Natural killer cell (primary cell): ENCODE results near the gene RAB20. TPM values are rescaled to one million over a fixed set of nuclear protein-coding genes. Genes with fewer than 3 reads are reported as not detected.

Experiments
- ATAC-seq, 3 donors: fragments of 150-1000 bp in 2 of 3; fragments of 200-7000 bp in 1 of 3; cut with Tn5 transposase; 1 replicate in 1 of 3; 2 replicates in 2 of 3; pipeline ENCODE4 v1.10.0; 2021; ENCODE audit warnings: mild to moderate bottlenecking in 2 of 3, moderate library complexity in 2 of 3
- DNase-seq, 2 donors: peaks; one replicate each; pipeline versions ENCODE4 v3.0.0 to v3.0.0-alpha.2; 2013 to 2021; ENCODE audit warnings: mixed read lengths in 1 of 2
- H3K27ac ChIP-seq: one replicate; pipeline ENCODE4 v1.5.1; 2013; ENCODE audit warnings: mild to moderate bottlenecking, low read length
- H3K27me3 ChIP-seq: one replicate; pipeline ENCODE4 v1.6.1; 2013; ENCODE audit warnings: low read length; ENCODE audit not compliant: control insufficient read depth, insufficient read depth
- H3K36me3 ChIP-seq: one replicate; pipeline ENCODE4 v1.6.1; 2013; ENCODE audit warnings: low read length; ENCODE audit not compliant: control insufficient read depth, insufficient read depth
- H3K4me1 ChIP-seq: one replicate; pipeline ENCODE4 v1.6.1; 2013; ENCODE audit warnings: low read length; ENCODE audit not compliant: control insufficient read depth, insufficient read depth
- H3K4me3 ChIP-seq: one replicate; pipeline ENCODE4 v1.5.1; 2013; ENCODE audit warnings: low read length
- H3K9me3 ChIP-seq: one replicate; pipeline ENCODE4 v1.6.1; 2013; ENCODE audit warnings: low read length; ENCODE audit not compliant: control insufficient read depth, insufficient read depth
- H3K27ac Mint-ChIP-seq, 2 donors: one replicate each; pipeline ENCODE4 v1.8.0; 2022; ENCODE audit warnings: mild to moderate bottlenecking in 2 of 2, mixed read lengths in 2 of 2, moderate library complexity in 1 of 2
- H3K27me3 Mint-ChIP-seq, 2 donors: one replicate each; pipeline ENCODE4 v1.8.0; 2022; ENCODE audit warnings: low read depth in 2 of 2, mixed read lengths in 2 of 2
- H3K36me3 Mint-ChIP-seq: one replicate; pipeline ENCODE4 v1.8.0; 2022; ENCODE audit warnings: mixed read lengths
- H3K4me1 Mint-ChIP-seq, 2 donors: one replicate each; pipeline ENCODE4 v1.8.0; 2022; ENCODE audit warnings: mixed read lengths in 2 of 2
- H3K4me3 Mint-ChIP-seq: one replicate; pipeline ENCODE4 v1.8.0; 2022; ENCODE audit warnings: mild to moderate bottlenecking, moderate library complexity, mixed read lengths
- H3K9me3 Mint-ChIP-seq, 2 donors: one replicate each; pipeline ENCODE4 v1.8.0; 2022; ENCODE audit warnings: mixed read lengths in 2 of 2
- CTCF ChIP-seq: fragments of 200-600 bp; IDR thresholded peaks from one replicate; pipeline ENCODE4 v1.8.0; 2022; ENCODE audit warnings: antibody characterized with exemption
- WGBS: methylation state at CpG from one replicate; pipeline ENCODE4 v1.1.7; 2013; ENCODE audit warnings: missing lambda C conversion rate; ENCODE audit not compliant: insufficient coverage; 5-methylcytosine and 5-hydroxymethylcytosine counted together
- intact Hi-C: fragments of 100-400 bp; cut with micrococcal nuclease; formaldehyde crosslinking; loops from one replicate; pipeline ENCODE4 v1.14.2; 2022
- total RNA-seq, 4 donors: library from RNA; stranded (reverse); fragments of 120-200 nt in 1 of 4; gene quantifications; one replicate each; pipeline versions ENCODE4 v1.2.3 to v1.2.4, GENCODE V29; 2013 to 2022

Gene RAB20
- total RNA-seq, 3 donors from 2014 or later (not counting 1 experiment from before 2014, with no cell fraction given) = 1.0 to 3.3 (median 1.2) TPM

DNA sequence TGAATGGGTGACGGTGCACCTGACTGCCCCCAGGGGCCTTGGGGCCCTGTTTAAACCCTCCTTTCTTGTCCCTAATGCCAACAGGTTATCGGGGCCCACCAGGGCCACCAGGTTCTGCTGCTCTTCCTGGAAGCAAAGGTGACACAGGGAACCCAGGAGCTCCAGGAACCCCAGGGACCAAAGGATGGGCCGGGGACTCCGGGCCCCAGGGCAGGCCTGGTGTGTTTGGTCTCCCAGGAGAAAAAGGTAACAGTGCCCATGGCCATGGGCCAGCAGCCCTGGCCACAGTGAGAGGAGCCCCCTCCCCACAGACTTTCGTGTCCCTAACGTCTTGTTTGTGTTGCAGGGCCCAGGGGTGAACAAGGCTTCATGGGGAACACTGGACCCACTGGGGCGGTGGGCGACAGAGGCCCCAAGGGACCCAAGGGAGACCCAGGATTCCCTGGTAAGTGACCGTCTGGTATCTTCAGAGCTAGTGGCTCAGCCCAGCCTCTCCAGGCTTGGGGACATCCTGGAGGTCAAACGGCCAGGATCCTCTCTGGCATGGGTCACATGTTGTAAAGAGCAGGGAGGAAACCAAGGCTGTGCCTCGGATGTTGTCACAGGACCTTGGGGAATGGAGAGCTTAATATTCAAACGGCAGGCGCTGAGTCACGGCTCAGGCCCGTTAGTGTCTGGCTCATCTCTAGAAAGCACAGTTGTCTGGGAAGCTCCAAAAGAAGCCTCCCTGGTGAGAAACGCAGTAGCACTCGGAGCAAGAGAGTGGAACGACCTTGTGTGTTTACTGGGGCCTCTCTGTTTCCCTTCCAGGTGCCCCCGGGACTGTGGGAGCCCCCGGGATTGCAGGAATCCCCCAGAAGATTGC, 58.3 kb downstream of the RAB20 start:
- Histone ChIP-seq H3K27me3 (no peaks in the 10 kb centered on the region), H3K4me1 (no peaks in the 10 kb centered on the region), H3K4me3 (no peak overlapping the region), H3K36me3 (no peaks in the 10 kb centered on the region), H3K27ac (no peak overlapping the region), H3K9me3 (no peaks in the 10 kb centered on the region)
- Mint-ChIP-seq H3K36me3 (no peaks in the 10 kb centered on the region), H3K9me3 (no peaks in the 10 kb centered on the region), H3K27me3 (peaks cover 0 to 4% of the 10 kb centered on the region in 2 donors), H3K4me1 (no peaks in the 10 kb centered on the region), H3K27ac (no peak overlapping the region), H3K4me3 (no peak overlapping the region)
- ATAC-seq (no peak), DNase-seq (no peak)
- WGBS = 87% methylated on average over 20 of the region's 20 CpGs
- intact Hi-C loops = no loop called here
- no peak for TF ChIP-seq CTCF

- no peak overlapping the region for H3K4me3 ChIP-seq
- no peaks in the 10 kb centered on the region for H3K4me1 ChIP-seq
- no peaks in the 10 kb centered on the region for H3K4me1 Mint-ChIP-seq
- no peaks in the 10 kb centered on the region for H3K36me3 Mint-ChIP-seq
- no peak overlapping the region for H3K4me3 Mint-ChIP-seq
- no peaks in the 10 kb centered on the region for H3K9me3 Mint-ChIP-seq
- no peak overlapping the region for H3K27ac ChIP-seq
- DNase-seq = no peak
- no peak for TF ChIP-seq CTCF
- H3K9me3 ChIP-seq = no peaks in the 10 kb centered on the region
- ATAC-seq = no peak
- 82% methylated on average over 9 of the region's 9 CpGs for WGBS
- intact Hi-C loops = no loop called here
- no peaks in the 10 kb centered on the region for H3K36me3 ChIP-seq
- peaks cover 0 to 4% of the 10 kb centered on the region in 2 donors for H3K27me3 Mint-ChIP-seq
- no peaks in the 10 kb centered on the region for H3K27me3 ChIP-seq
- no peak overlapping the region for H3K27ac Mint-ChIP-seq
These were observed 60.3 kb downstream of the RAB20 start for GRCh38 chr13:110501188-110501587.

DNA sequence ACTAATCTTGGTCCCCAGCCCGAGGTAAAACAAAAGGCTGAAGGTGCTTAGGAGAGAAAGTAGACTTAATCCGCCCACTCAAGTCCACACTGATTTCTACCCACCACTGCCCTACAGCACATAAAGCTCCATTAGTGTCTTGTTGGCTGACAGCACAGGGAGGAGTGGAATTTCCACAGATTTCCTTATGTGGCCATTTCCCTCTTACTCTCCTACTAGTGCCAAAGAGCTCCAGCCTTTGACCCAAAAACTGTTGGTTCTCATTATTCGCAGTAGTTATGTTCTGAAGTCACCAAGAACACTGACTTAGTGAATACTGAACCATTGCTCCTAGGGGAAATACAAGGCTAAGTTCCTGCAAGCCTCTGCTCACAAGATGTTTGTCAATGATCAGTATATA, 61.2 kb downstream of the RAB20 start:
- H3K27me3 ChIP-seq = no peaks in the 10 kb centered on the region
- H3K27ac ChIP-seq = no peak overlapping the region
- H3K27ac Mint-ChIP-seq = no peak overlapping the region
- H3K36me3 Mint-ChIP-seq = no peaks in the 10 kb centered on the region
- H3K27me3 Mint-ChIP-seq = peaks cover 0 to 4% of the 10 kb centered on the region in 2 donors
- no peaks in the 10 kb centered on the region for H3K4me1 Mint-ChIP-seq
- DNase-seq = no peak
- no peak overlapping the region for H3K4me3 ChIP-seq
- no peaks in the 10 kb centered on the region for H3K36me3 ChIP-seq
- no peaks in the 10 kb centered on the region for H3K4me1 ChIP-seq
- 89% methylated on average over 2 of the region's 3 CpGs for WGBS
- H3K9me3 Mint-ChIP-seq = no peaks in the 10 kb centered on the region
- ATAC-seq = no peak
- H3K9me3 ChIP-seq = no peaks in the 10 kb centered on the region
- intact Hi-C loops = no loop called here
- no peak for TF ChIP-seq CTCF
- no peak overlapping the region for H3K4me3 Mint-ChIP-seq
